ENCODE data around the gene VPS18.

Gene VPS18

DNA sequence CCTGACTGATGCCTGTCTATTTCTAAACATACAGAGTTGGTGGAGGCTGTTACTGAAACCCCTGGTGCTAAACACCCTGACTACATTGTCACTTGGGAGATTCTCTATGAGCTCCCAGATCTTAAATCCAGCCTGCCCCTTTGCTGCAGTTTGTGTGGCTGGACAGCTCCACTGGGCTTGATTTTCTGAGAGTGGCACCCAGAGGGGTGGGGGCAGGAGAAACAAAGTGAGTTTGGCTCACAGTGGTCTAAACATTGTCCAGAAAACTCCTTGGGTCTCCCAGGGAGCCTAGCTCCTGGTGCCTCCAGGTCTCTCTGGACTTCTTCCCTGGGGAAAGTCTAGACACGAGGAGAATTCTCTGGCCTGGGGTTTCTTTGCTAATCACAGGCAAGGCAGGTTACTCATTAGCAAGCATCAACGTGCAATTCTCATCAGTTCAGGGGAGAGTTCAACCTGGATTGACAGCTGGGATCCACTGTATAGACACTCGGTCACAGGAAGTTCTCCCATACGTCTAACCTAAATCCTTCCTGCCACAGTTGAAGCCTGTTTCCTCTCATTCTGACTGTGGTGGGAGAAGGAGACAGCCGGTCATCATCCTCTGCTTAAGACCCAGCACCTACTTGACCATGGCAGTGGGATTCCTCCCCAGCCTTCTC is 27.8 kb downstream of the VPS18 start:
- no peak for DNase-seq (ENCODE audit: low read depth in 2 of 2)

DNA sequence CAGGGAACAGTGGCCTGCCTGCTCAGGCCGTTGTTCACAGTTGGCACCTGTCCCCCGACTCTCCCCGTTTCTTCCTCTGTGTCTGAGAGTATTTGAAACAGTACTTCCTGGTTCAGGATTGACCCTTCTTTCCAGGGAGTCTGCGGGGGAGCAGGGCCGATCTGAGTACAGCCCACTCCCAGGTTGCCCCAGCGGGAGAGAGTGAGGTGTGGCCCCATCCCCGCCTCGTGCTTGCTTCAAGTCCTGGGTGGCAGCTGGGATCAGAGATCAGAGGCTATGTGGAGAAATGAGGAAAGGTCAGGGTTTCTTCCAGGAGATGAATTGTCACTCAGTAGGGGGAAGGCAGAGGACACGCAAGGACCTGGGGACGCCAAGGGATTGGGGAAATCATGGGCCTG is 28.4 kb downstream of the VPS18 start:
- no peak for DNase-seq (ENCODE audit: low read depth in 2 of 2)

DNA sequence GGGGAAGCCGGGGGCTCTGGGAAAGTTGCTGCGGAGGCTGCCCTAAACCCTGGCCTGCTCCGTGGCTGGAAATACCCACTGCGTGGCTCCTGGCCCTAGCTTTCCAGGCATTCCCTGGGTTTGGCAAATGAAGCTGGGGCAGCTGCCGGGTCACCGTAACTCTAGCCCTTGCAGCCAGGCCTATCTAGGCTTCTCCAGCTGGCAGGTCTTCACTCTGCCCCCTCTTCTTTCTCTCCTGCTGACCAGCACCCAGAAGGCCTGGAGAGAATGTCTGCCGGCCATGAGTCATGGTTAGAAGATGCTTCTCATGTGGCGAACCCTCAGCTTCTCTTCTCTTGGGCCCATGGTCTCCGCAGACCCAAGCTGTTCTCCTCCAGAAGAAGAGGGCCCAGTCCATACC is 29.3 kb downstream of the VPS18 start:
- DNase-seq (ENCODE audit: low read depth in 2 of 2): no peak

DNA sequence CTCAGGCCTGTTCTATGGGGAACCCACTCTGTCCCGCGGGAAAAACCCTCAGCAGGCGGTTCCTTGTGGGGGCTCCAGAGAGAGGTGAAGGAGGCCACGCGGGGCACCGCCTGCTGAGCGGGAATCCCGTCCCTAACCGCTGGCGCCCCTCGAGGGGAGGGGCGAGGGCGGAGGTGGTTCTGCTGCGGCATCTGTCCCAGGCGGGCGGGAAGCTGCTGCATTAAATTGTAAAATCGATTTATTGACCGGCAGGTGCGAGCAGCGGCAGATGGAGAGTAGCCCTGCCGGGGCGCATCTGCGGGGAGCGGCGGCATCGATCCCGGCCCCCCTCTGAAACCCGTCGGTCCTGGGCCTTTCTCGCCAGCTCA is 31.2 kb downstream of the VPS18 start:
- DNase-seq (ENCODE audit: low read depth in 2 of 2): no peak

DNA sequence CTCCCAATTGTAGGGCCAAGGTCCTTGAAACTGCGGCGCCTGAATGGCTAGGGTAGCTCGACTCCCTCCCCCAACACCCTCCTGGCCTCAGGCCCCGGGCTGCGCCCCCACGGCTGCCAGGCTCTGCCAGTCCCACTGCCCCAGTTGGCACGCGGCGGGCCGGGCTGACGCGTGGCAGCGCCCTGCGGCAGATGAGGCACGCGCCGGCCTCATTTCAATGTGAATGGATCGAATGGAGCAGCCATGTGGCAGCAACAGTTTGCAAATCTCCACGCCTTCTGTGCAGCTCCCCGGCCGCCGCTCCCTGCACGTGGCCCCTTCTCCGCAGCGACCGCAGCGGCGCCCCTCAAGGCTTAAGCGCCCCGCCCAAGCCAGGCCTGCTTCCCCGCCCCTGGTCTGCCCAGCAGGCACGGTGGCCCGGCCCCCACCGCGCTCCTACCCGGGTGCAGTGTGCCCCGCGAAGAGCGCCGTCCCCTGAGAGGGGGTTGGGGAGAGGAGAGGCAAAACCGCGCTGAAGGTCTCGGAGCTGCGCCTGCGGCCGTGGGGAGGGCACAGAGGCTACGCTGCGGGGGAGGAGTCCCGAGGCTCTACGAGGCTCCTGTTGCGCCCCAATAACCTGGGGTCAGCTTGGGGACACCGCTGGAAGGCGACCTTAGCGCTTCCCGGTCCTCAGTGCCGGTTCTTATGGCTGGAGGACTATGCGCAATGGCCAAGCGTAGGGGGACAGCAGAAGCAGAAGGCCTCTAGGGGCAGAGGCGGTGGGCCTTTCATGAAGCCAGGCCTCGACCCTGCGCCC is 31.8 kb downstream of the VPS18 start:
- DNase-seq (ENCODE audit: low read depth in 2 of 2): no peak

DNA sequence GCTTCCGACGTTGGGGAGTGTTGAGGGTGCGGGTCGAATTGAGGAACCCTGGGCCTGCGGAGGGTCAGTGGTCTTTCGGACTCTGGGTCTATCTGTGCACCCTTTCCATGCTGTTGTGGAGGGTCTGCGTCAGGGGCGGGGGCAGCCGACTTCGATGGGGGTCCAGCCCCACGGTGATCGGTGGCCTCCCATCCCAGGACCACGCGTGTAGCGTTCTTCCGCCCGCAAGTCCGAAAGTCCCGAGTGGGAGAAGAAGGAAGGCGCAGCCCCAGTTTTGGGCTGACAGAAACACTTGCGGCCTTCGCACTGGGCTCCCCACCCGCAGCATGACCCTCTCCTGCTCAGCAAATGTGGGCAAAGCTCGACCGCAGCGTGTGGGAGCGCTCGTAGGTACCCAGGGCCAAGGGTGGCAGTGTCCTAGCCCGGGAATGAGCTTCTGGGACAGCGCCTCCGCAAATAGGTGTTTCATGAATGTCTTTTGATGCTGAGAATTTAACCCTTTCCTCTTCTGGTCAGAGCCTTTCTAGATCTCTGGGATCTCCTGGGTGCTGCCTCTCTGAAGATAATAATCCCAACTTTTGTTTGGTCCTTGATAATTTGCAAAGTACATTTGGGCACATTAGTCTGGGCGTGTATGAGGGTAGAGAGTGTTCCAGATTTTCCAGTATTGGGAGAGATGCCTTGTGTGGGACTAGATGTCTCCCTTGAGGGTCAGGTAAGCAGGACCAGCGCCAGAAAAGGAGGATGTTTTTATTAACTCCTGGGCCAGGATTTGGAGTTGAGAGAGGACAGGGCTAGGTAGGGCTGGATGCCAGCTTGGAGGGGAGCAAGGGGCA is 32.6 kb downstream of the VPS18 start:
- DNase-seq (ENCODE audit: low read depth in 2 of 2): no peak

DNA sequence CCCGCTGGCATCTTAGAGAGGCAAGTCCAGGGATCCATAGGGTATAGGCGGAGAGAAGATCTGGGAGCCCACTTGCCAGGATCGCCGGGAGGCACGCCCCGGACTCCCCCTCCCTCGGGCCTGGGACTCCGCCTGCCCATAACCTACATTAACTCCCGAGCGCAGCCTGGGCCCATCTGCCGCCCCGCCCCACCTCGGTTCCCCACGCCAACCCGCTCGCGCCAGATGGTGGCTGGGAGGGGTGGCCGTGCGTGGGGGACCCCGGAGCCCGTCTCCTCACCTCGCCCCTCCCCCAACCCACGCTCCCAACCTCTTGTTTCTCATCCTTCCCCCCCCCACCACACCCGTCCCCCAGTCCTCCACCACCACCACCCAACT is 33.2 kb downstream of the VPS18 start:
- DNase-seq (ENCODE audit: low read depth in 2 of 2): no peak

DNA sequence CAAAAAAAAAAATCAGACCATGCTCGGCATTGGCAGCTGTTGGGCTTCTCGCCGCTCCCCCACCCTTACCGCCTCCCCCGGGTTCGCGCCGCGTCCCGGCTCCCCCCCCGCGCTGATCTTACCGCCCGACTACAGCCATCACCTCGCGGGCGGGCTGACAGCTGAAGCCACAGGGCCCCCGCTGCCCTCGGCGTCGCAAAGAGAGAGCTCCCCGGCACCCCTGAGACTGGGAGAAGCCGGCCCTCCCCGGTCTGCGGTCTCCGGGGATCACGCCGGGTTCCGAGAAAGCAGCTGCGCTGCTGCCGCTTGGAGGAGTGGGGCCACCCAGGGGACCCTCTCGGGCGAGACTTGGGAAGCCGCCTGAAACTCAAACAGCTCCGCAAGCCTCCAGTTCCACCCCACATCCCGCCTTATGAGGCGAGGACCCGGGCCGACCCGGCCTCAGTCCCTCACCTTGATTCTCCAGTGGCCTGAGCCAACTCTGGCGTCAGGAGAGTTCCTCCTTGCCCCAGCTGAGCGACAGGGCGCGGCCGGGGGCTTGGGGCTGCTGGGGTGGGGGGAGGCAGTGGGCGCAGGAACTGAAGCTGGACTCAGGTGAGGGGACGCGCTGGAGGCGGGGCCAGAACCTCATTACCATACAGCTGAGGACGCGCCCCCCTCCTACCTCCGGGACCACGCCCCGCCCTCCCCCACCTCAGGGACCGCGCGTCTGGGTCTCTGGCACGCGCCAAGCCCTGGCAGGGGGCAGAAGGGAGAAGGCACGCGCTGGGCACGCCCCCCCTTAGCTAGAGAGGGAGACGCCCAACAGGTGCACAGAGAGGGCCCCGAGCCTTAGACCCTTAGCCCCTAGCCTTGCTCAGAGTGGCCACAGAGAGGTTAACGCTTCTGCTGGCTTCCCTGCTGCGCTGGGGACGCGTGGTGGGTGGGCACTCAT is 33.9 kb downstream of the VPS18 start:
- no peak for DNase-seq (ENCODE audit: low read depth in 2 of 2)

DNA sequence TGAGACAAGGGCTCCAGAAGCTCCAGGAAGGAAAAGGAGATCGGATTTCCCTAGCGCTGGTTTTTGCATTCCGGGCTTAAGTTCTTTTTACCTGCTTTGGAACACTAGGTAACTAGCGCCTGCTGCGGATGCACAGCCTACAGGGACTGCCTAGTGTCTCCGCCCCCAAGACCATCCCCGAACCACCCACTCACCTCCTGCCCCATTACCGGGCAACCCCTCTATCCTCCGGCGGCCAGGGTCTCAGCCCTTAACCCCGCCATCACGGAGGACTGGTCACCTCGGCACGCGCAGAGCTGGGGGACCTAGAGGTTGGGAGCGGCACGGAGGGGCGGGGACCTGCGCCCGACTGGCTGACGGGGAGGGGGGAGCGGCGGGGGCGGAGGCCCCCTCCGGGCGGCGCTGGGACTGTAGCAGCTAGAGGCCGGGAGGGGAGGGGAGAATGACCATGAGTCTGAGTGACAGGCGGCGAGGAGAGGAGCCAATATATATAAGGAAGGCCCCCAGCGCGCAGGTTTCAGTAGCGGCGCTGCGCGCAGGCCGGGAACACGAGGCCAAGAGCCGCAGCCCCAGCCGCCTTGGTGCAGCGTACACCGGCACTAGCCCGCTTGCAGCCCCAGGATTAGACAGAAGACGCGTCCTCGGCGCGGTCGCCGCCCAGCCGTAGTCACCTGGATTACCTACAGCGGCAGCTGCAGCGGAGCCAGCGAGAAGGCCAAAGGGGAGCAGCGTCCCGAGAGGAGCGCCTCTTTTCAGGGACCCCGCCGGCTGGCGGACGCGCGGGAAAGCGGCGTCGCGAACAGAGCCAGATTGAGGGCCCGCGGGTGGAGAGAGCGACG is 34.8 kb downstream of the VPS18 start, which contains the start of gene DLL4:
Gene DLL4 (plus strand): TSS at position 520 of the 839 bp plus-strand sequence. CDS start 329 bp downstream, outside the sequence.
- DNase-seq (ENCODE audit: low read depth in 2 of 2): no peak

DNA sequence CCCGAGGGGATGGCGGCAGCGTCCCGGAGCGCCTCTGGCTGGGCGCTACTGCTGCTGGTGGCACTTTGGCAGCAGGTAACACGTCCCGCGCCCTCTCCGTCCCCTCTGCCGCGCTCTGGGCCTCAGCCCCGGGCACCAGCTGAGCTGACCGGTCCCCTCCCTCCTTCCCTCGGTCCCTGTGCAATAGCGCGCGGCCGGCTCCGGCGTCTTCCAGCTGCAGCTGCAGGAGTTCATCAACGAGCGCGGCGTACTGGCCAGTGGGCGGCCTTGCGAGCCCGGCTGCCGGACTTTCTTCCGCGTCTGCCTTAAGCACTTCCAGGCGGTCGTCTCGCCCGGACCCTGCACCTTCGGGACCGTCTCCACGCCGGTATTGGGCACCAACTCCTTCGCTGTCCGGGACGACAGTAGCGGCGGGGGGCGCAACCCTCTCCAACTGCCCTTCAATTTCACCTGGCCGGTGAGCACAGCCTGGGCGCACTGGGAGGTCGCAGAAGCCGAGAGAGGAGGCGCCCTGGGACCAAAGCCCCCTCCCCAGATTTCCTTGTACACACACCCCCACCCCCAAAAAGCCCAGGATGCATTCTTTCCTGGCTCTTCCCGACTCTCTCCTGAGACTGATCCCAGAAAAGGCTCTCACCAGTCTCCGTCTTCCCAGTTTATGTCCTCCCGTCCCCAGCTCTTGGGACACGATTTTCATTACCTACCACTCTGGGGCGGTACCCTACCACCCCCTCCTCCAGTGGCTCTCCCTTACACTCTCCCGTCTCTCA is 35.6 kb downstream of the VPS18 start:
- DNase-seq (ENCODE audit: low read depth in 2 of 2): no peak

DNA sequence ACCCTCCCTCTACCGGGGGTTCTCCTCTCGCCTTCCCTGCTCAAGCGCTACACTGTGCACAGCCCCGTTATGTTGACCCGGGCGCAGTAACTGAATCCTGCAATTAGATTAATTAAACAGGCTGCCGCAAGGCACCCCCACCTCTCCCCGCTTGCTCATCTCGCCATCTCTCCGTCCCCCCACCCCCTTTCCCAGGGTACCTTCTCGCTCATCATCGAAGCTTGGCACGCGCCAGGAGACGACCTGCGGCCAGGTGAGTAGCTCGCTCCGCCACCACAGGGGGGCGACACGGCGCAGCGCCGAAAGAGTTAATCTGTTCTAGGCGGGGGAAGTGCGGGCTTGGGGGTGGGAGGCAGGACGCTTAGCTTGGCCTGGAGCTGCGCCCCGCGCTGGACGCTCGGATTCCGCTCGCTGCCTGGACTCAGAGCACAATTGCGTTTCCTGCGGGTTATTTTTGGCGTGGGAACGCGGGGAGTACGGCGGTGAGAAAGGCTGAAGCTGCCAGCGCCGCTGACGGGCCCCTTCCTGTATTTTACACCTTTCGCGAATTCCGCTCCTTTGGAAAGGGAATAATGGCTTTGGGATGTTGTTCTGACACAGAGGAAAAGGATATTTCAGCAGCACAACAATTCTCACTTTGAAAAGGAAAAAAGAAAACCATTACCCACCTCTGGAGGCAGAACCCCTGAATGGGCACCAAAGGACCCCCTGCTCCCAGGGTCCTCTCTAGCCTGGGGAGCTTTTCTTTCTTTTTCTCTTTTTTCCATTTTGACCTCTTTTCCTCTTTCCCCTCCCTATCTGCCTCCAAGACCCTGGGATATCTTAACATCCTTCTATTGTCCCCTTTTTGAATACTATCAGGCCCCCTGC is 36.4 kb downstream of the VPS18 start:
- DNase-seq (ENCODE audit: low read depth in 2 of 2): no peak

DNA sequence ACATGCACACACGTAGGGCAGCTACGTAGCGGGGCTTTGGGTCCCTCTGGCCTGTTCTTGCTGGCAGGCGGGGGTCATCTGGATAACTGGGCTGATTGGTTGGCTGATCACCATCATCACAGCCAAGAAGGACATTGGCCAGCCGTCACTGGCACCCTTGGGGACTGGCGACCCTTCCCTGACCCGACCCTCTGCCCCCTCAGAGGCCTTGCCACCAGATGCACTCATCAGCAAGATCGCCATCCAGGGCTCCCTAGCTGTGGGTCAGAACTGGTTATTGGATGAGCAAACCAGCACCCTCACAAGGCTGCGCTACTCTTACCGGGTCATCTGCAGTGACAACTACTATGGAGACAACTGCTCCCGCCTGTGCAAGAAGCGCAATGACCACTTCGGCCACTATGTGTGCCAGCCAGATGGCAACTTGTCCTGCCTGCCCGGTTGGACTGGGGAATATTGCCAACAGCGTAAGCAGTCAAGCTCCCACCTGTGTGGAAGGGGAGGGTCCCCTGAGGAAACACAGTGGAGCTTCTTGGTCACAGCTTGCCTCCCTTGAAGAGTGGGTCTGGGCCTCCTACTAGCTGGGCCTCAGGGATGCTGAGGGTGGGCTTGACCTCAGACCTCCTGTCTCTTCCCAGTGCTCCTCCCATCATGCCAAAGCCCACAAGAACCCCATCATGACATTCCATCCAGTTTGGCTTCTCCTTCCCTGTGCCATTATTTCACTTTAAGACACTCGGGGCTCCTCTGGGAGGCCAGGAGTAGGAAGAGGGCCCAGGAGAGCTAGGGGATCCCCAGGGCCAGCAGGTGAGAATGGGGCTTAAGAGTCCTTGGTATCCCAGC is 37.3 kb downstream of the VPS18 start:
- DNase-seq (ENCODE audit: low read depth in 2 of 2): no peak

DNA sequence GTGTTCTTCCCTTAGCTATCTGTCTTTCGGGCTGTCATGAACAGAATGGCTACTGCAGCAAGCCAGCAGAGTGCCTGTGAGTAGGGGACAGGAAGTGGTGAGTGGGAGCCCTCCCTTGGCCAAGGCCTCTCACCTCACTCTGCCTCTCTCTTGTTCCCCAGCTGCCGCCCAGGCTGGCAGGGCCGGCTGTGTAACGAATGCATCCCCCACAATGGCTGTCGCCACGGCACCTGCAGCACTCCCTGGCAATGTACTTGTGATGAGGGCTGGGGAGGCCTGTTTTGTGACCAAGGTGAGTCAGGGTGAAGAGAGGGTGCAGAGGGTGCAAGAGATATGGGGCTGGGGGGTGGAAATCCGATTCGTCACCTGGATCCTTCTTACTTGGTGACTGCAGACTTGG is 37.9 kb downstream of the VPS18 start:
- no peak for DNase-seq (ENCODE audit: low read depth in 2 of 2)

DNA sequence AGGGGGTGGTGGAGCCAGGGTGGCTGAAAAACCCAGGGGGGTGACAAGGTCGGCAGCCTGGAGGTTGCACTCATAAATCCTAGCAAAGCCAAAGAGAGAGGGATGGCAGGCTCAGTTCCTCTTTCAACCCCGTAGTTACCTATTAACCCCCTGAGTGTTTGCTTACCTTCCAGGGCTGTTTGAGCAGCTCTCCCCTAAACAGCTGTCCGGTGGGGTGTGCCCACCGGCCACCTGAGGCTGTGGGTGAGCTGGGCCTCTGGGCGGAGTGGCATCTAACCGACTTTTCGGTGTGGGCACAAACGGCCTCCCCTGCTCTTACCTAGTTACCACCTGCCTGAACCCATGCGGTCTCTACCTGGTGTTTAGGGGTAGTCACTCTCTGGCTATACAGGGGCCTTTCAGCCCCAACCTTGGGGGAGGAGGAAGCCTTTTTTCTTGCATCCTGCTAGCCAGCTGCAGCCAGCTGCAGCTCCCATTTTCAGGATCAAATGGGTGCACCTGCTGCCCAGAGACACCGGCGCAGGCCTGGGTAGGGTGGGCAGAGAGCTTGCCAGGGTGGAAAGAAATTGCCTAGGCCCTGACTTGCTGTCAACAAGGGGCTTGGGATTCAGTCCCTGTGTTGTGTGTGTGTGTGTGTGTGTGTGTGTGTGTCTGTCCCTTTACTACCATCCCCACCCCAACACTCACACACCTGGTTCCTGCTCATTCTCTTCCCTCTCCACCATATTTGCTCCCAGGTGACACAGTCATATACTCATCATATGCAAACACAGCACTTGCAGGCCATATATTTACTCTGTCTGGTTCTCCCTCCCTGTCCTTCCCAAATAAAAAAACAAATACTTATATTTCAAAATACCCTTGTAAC is 38.6 kb downstream of the VPS18 start:
- no peak for DNase-seq (ENCODE audit: low read depth in 2 of 2)

DNA sequence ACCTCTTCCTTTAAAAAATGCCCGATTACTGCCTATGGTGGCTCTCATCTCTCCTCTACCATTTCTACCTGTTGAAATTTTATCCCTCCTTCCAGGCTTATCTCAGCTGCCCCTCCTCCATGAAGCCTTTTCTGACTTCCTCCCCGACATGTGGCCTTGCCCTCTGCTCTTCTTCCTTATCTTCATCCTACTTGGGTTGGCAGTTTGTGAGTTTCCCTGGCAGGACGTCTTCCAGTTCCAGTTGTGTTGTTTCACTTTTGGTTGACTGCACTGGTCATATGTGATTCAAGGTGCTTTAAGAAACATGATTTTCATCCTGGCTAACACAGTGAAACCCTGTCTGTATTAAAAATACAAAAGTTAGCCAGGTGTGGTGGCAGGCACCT is 39.3 kb downstream of the VPS18 start:
- no peak for DNase-seq (ENCODE audit: low read depth in 2 of 2)

DNA sequence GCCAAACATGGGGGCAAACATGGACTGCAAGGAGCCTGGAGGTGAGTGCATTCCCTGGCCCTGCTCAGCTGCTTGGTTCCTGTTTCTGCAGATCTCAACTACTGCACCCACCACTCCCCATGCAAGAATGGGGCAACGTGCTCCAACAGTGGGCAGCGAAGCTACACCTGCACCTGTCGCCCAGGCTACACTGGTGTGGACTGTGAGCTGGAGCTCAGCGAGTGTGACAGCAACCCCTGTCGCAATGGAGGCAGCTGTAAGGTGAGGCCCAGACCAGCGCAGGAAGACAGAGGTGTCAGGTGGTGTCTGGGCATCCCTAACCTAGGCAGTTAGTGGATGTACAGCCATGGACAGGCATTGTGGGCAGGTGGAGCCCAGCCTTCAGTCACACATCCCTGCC is 40.2 kb downstream of the VPS18 start:
- no peak for DNase-seq (ENCODE audit: low read depth in 2 of 2)

DNA sequence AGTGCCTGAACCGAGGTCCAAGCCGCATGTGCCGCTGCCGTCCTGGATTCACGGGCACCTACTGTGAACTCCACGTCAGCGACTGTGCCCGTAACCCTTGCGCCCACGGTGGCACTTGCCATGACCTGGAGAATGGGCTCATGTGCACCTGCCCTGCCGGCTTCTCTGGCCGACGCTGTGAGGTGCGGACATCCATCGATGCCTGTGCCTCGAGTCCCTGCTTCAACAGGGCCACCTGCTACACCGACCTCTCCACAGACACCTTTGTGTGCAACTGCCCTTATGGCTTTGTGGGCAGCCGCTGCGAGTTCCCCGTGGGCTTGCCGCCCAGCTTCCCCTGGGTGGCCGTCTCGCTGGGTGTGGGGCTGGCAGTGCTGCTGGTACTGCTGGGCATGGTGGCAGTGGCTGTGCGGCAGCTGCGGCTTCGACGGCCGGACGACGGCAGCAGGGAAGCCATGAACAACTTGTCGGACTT is 42.0 kb downstream of the VPS18 start:
- DNase-seq (ENCODE audit: low read depth in 2 of 2): no peak

Measured in activated CD8-positive, alpha-beta memory T cell treated with anti-CD3 and anti-CD28 coated beads for 4 hours (primary cell).